Measurements from ENCODE around the gene IL2RA.
"Not testable (repeated sequence)": the region's sequence is repeated elsewhere in the genome, so short reads cannot be mapped to it uniquely, and the experiment has no call there.

The IL2RA gene

GRCh38 chr10:6045314-6045848, 16.8 kb downstream of the IL2RA start:
- TF ChIP-seq CTCF (IDR thresholded peaks at IDR 0.05; ENCODE audit: low read depth, low read length, missing control alignments): no peak
- no peak for DNase-seq (ENCODE audit: low read depth)
- no peak overlapping the region for H3K4me3 ChIP-seq (ENCODE audit: low read depth, low read length)

GRCh38 chr10:6044751-6045313, 17.3 kb downstream of the IL2RA start:
- peak overlapping the region; percentile 9; the same call in 1 of the 2 replicates for H3K4me3 ChIP-seq (ENCODE audit: low read depth, low read length)
- no peak for TF ChIP-seq CTCF (IDR thresholded peaks at IDR 0.05; ENCODE audit: low read depth, low read length, missing control alignments)
- DNase-seq (ENCODE audit: low read depth): no peak

GRCh38 chr10:6044060-6044459, 18.1 kb downstream of the IL2RA start:
- H3K4me3 ChIP-seq (ENCODE audit: low read depth, low read length): no peak overlapping the region
- DNase-seq (ENCODE audit: low read depth): no peak
- no peak for TF ChIP-seq CTCF (IDR thresholded peaks at IDR 0.05; ENCODE audit: low read depth, low read length, missing control alignments)

GRCh38 chr10:6043377-6043776, 18.8 kb downstream of the IL2RA start:
- not testable (repeated sequence) for H3K4me3 ChIP-seq (ENCODE audit: low read depth, low read length); DNase-seq (ENCODE audit: low read depth)

- TF ChIP-seq CTCF (IDR thresholded peaks at IDR 0.05; ENCODE audit: low read depth, low read length, missing control alignments): no peak
- DNase-seq (ENCODE audit: low read depth): no peak
- H3K4me3 ChIP-seq (ENCODE audit: low read depth, low read length): no peak overlapping the region
These were observed 22.0 kb downstream of the IL2RA start for GRCh38 chr10:6040205-6040604.

GRCh38 chr10:6039711-6040110, 22.5 kb downstream of the IL2RA start:
- no peak for TF ChIP-seq CTCF (IDR thresholded peaks at IDR 0.05; ENCODE audit: low read depth, low read length, missing control alignments)
- no peak overlapping the region for H3K4me3 ChIP-seq (ENCODE audit: low read depth, low read length)
- no peak for DNase-seq (ENCODE audit: low read depth)

- TF ChIP-seq CTCF (IDR thresholded peaks at IDR 0.05; ENCODE audit: low read depth, low read length, missing control alignments): no peak
- DNase-seq (ENCODE audit: low read depth): no peak
- no peak overlapping the region for H3K4me3 ChIP-seq (ENCODE audit: low read depth, low read length)
These were observed 24.0 kb downstream of the IL2RA start for GRCh38 chr10:6038071-6038631.

Data from GM12864 (cell line).